ENCODE data around the gene PRKRIP1. TPM values are rescaled to one million over a fixed set of nuclear protein-coding genes. Genes with fewer than 3 reads are reported as not detected.

Gene PRKRIP1
- total RNA-seq, 1 donor from 2014 or later = 44.8 TPM

- TF ChIP-seq, protein P1, sequence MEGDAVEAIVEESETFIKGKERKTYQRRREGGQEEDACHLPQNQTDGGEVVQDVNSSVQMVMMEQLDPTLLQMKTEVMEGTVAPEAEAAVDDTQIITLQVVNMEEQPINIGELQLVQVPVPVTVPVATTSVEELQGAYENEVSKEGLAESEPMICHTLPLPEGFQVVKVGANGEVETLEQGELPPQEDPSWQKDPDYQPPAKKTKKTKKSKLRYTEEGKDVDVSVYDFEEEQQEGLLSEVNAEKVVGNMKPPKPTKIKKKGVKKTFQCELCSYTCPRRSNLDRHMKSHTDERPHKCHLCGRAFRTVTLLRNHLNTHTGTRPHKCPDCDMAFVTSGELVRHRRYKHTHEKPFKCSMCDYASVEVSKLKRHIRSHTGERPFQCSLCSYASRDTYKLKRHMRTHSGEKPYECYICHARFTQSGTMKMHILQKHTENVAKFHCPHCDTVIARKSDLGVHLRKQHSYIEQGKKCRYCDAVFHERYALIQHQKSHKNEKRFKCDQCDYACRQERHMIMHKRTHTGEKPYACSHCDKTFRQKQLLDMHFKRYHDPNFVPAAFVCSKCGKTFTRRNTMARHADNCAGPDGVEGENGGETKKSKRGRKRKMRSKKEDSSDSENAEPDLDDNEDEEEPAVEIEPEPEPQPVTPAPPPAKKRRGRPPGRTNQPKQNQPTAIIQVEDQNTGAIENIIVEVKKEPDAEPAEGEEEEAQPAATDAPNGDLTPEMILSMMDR (IDR thresholded peaks at IDR 0.05; ENCODE audit: unreplicated experiment) = no peak
- Mint-ChIP-seq H3K9me3 (ENCODE audit: low read depth) (peaks cover 7% of the 10 kb centered on the region), H3K36me3 (ENCODE audit: insufficient read depth) (peaks cover 50% of the 10 kb centered on the region), H3K27me3 (no peaks in the 10 kb centered on the region), H3K27ac (no peak overlapping the region), H3K4me3 (ENCODE audit: low read depth) (no peak overlapping the region), H3K4me1 (ENCODE audit: low read depth) (no peaks in the 10 kb centered on the region)
- no peak for DNase-seq (ENCODE audit: low spot score, unreplicated experiment)
Measured at GRCh38 chr7:102413611-102414010, 17.4 kb downstream of the PRKRIP1 start.

DNA sequence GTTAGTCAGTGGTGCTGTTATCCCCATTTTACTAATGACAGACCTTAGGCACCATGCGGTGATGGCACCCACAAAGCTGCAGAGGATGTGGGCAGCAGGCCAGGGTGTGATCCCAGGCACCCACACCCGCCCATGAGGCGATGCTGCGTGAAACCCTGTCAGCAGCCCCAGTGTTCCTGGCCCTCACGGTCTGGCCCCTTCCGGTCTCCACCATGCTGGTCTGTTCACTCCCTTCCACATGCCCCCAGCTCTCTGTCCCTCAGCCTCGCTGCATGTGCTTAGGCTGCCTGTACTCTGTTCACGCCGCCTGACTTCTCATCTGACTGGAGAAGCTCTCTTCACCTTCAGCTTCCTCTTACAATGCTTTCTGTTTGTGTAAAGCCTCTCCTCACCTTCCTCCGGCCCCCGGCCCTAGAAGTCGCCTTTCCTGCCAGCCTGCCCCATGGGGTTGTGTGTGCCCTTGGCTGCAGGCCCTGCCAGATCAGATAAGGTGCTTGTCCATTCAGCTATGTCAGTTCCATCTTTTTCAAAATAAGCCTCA is 19.6 kb downstream of the PRKRIP1 start:
- no peak for DNase-seq (ENCODE audit: low spot score, unreplicated experiment)
- H3K27ac Mint-ChIP-seq = peak overlapping the region; percentile 69
- peaks cover 38% of the 10 kb centered on the region for H3K36me3 Mint-ChIP-seq (ENCODE audit: insufficient read depth)
- no peaks in the 10 kb centered on the region for H3K9me3 Mint-ChIP-seq (ENCODE audit: low read depth)
- no peaks in the 10 kb centered on the region for H3K4me1 Mint-ChIP-seq (ENCODE audit: low read depth)
- H3K27me3 Mint-ChIP-seq = no peaks in the 10 kb centered on the region
- H3K4me3 Mint-ChIP-seq (ENCODE audit: low read depth) = no peak overlapping the region
- TF ChIP-seq, protein P1 (IDR thresholded peaks at IDR 0.05; ENCODE audit: unreplicated experiment) = no peak

- H3K27me3 Mint-ChIP-seq = no peaks in the 10 kb centered on the region
- TF ChIP-seq, protein P1 (IDR thresholded peaks at IDR 0.05; ENCODE audit: unreplicated experiment) = no peak
- DNase-seq (ENCODE audit: low spot score, unreplicated experiment) = no peak
- no peak overlapping the region for H3K4me3 Mint-ChIP-seq (ENCODE audit: low read depth)
- no peaks in the 10 kb centered on the region for H3K9me3 Mint-ChIP-seq (ENCODE audit: low read depth)
- peaks cover 37% of the 10 kb centered on the region for H3K36me3 Mint-ChIP-seq (ENCODE audit: insufficient read depth)
- H3K4me1 Mint-ChIP-seq (ENCODE audit: low read depth) = no peaks in the 10 kb centered on the region
- no peak overlapping the region for H3K27ac Mint-ChIP-seq
Measured at GRCh38 chr7:102416406-102416805, 20.2 kb downstream of the PRKRIP1 start.

GRCh38 chr7:102417105-102417504 is 20.9 kb downstream of the PRKRIP1 start:
- Mint-ChIP-seq H3K36me3 (ENCODE audit: insufficient read depth) (peaks cover 33% of the 10 kb centered on the region), H3K27ac (no peak overlapping the region), H3K4me3 (ENCODE audit: low read depth) (no peak overlapping the region), H3K4me1 (ENCODE audit: low read depth) (no peaks in the 10 kb centered on the region), H3K9me3 (ENCODE audit: low read depth) (no peaks in the 10 kb centered on the region), H3K27me3 (no peaks in the 10 kb centered on the region)
- TF ChIP-seq, protein P1 (IDR thresholded peaks at IDR 0.05; ENCODE audit: unreplicated experiment) = no peak
- DNase-seq (ENCODE audit: low spot score, unreplicated experiment) = no peak

- no peak overlapping the region for H3K4me3 Mint-ChIP-seq (ENCODE audit: low read depth)
- no peaks in the 10 kb centered on the region for H3K9me3 Mint-ChIP-seq (ENCODE audit: low read depth)
- no peak overlapping the region for H3K27ac Mint-ChIP-seq
- TF ChIP-seq, protein P1 (IDR thresholded peaks at IDR 0.05; ENCODE audit: unreplicated experiment) = no peak
- no peaks in the 10 kb centered on the region for H3K4me1 Mint-ChIP-seq (ENCODE audit: low read depth)
- peaks cover 29% of the 10 kb centered on the region for H3K36me3 Mint-ChIP-seq (ENCODE audit: insufficient read depth)
- no peaks in the 10 kb centered on the region for H3K27me3 Mint-ChIP-seq
- no peak for DNase-seq (ENCODE audit: low spot score, unreplicated experiment)
Measured at GRCh38 chr7:102418592-102418991, 22.4 kb downstream of the PRKRIP1 start.
